Mucosa of descending colon (tissue), 3 donors: ENCODE measurements around the gene CSTF3. TPM values are rescaled to one million over a fixed set of nuclear protein-coding genes. Genes with fewer than 3 reads are reported as not detected.

ENCODE experiments used
- ATAC-seq: fragments of 200-7000 bp; cut with Tn5 transposase; one replicate; pipeline ENCODE4 v1.9.1; 2020; ENCODE audit warnings: mild to moderate bottlenecking, moderate library complexity
- DNase-seq, 3 donors: peaks; one replicate each; pipeline ENCODE4 v3.0.0-alpha.2; 2020
- H3K36me3 ChIP-seq: fragments of 200-600 bp; one replicate; pipeline ENCODE4 v1.8.0; 2021; ENCODE audit warnings: low read depth, mild to moderate bottlenecking
- H3K4me1 ChIP-seq: fragments of 200-600 bp; one replicate; pipeline ENCODE4 v1.8.0; 2021; ENCODE audit warnings: low read depth, mild to moderate bottlenecking
- H3K4me3 ChIP-seq: fragments of 200-600 bp; one replicate; pipeline ENCODE4 v1.8.0; 2021; ENCODE audit warnings: mild to moderate bottlenecking
- H3K9me3 ChIP-seq: fragments of 200-600 bp; one replicate; pipeline ENCODE4 v1.8.0; 2021; ENCODE audit warnings: mild to moderate bottlenecking
- CTCF ChIP-seq: fragments of 200-600 bp; IDR thresholded peaks from one replicate; pipeline ENCODE4 v1.8.0; 2022; ENCODE audit warnings: antibody characterized with exemption, mild to moderate bottlenecking
- intact Hi-C, 2 donors: fragments of 100-400 bp; cut with DNase I in 1 of 2; cut with micrococcal nuclease in 1 of 2; formaldehyde crosslinking; loops; one replicate each; pipeline versions ENCODE4 v1.11.0 to v1.11.1; 2022; cut with DNase I, micrococcal nuclease
- total RNA-seq, 3 donors: library from RNA; stranded (reverse); fragmentation: NEBNext Ultra II Directional in 2 of 3; extraction: Animal tissue kit (Norgen Biotek cat#: 25700) in 2 of 3; gene quantifications; one replicate each; pipeline versions ENCODE4 v1.2.1 to v1.2.4, GENCODE V29; 2021 to 2023
- donor health status: DM: no; HTN: no; CAD: no; lungs with moderate emphysema.
- donor health status: DM: no; HTN: no; CAD: no.
- donor health status: DM: no; HTN: yes; CAD: no.

CSTF3 gene
- total RNA-seq, 3 donors from 2014 or later, result 19.2 to 21.9 (median 20.2) TPM

GRCh38 chr11:33135216-33135615 lies 26.1 kb downstream of the CSTF3 start:
- Histone ChIP-seq H3K9me3 (no peaks in the 10 kb centered on the region), H3K36me3 (no peaks in the 10 kb centered on the region), H3K4me3 (no peak overlapping the region), H3K4me1 (no peaks in the 10 kb centered on the region)
- no peak for TF ChIP-seq CTCF
- ATAC-seq (no peak), DNase-seq (no peak)
- intact Hi-C loops, result no loop called here

DNA sequence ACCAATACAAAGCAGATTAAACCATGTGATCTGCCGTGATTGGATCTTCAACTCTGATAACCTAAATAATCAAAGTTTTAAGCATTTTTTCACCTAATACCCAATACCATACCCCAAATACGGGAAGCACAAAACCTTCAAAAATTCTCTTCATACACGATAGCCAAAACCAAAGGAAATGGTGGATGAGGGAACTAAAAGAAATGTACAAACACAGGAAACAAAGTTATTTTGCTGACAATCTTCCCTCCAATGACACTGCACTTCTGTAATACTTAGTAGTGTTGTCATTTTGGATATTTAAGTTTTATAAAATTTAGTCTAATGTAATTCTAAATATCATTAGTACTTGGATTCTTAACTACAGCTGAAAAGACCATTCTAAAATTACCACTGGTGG lies 27.0 kb downstream of the CSTF3 start:
- DNase-seq (no peak), ATAC-seq (no peak)
- TF ChIP-seq CTCF, result no peak
- Histone ChIP-seq H3K36me3 (no peaks in the 10 kb centered on the region), H3K4me3 (no peak overlapping the region), H3K4me1 (no peaks in the 10 kb centered on the region), H3K9me3 (no peaks in the 10 kb centered on the region)
- intact Hi-C loops, result no loop called here

DNA sequence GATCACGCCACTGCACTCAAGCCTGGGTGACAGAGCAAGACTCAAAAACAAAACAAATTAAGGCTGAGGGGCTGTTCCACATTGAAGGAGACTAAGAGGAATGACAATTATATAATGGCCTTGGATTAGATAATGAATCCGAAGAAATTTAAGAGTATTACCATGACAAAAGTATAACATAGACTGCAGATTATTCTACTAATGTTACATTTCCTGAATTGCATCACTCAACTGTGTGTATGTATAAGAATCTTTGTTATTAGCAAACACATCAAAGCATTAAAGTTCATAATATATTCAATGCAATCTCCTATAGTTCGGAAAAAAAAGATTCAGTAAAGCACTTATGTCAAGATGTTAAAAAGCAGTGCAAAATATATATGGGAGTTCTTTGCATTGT lies 27.5 kb downstream of the CSTF3 start:
- no peak for TF ChIP-seq CTCF
- Histone ChIP-seq H3K36me3 (no peaks in the 10 kb centered on the region), H3K4me3 (no peak overlapping the region), H3K9me3 (no peaks in the 10 kb centered on the region), H3K4me1 (no peaks in the 10 kb centered on the region)
- DNase-seq (no peak), ATAC-seq (no peak)
- intact Hi-C loops, result no loop called here

DNA sequence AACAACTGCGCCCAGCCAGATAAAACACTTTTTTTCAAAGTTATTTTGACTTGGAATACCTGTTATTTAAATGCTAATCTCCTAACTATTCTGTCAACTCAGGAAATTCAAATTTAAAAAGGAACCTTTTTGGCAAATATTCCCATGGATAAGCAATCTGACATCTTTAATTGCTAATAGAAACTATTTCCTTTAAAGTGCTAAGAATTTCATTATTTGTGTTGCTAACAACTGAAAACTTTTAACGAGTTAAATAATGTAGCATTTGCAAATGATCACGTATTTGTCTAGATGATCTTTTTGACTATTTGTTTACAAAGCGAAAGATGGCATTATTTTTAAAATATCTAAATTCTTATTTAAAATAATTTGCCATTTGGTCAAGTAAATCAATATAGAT lies 28.8 kb downstream of the CSTF3 start:
- Histone ChIP-seq H3K4me1 (no peaks in the 10 kb centered on the region), H3K4me3 (no peak overlapping the region), H3K9me3 (no peaks in the 10 kb centered on the region), H3K36me3 (no peaks in the 10 kb centered on the region)
- intact Hi-C loops, result no loop called here
- no peak for TF ChIP-seq CTCF
- DNase-seq (no peak), ATAC-seq (no peak)

DNA sequence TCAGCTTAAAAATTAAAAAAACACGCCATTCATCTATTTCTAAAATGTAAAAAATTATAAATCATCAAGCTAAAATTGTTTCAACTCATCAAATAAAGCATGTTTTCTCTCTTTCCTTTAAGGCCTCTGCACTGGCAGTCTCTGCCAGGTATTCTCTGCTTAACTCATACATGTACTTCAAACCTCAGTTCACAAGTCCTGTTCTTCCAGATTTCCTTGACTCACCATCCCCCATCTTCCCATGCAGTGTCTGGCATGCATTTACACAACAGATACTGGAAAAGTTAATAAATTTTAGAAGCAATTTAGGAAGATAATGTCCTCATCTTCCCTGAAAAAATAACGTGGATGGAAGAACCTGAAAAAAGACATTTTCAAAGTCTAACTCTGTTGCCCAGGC lies 32.5 kb downstream of the CSTF3 start:
- intact Hi-C loops, result no loop called here
- no peak for TF ChIP-seq CTCF
- no peaks in the 10 kb centered on the region for H3K36me3 ChIP-seq
- no peak for ATAC-seq
- H3K9me3 ChIP-seq, result no peaks in the 10 kb centered on the region
- no peak for DNase-seq
- H3K4me1 ChIP-seq, result no peaks in the 10 kb centered on the region
- no peak overlapping the region for H3K4me3 ChIP-seq

DNA sequence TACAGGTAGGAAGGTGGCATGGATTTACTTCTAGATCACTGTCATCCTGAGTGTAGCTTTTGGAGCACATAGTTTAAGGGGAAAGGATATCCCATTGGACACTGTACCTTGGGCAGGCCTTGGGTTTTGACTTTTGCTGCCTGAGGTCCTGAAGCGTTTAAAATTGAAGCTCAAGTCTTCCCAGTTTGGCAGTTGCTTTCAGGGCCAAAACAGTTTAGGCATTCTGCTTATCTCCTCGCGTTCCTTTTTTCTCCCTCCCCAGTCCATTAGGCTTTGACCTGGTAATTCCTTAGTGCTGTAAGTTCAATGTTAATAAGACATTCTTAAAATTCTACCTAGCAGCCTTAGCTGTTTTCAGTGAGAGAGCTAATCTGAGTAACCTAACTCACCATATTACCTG lies 35.7 kb downstream of the CSTF3 start:
- no peaks in the 10 kb centered on the region for H3K36me3 ChIP-seq
- intact Hi-C loops, result no loop called here
- no peak for TF ChIP-seq CTCF
- H3K4me3 ChIP-seq, result no peak overlapping the region
- no peak for ATAC-seq
- H3K4me1 ChIP-seq, result no peaks in the 10 kb centered on the region
- no peaks in the 10 kb centered on the region for H3K9me3 ChIP-seq
- DNase-seq, result no peak
